H9 (cell line): ENCODE data around the gene ERC2. TPM values are rescaled to one million over a fixed set of nuclear protein-coding genes. Genes with fewer than 3 reads are reported as not detected.

Experiments
- DNase-seq: peaks from one replicate; pipeline ENCODE4 v3.0.0-alpha.2; 2017
- H2AFZ ChIP-seq: one replicate; pipeline ENCODE4 v1.6.1; 2013; ENCODE audit warnings: mild to moderate bottlenecking, low read length, control low read depth, moderate library complexity
- H2AK5ac ChIP-seq: 2 replicates; pipeline ENCODE4 v1.6.1; 2013; ENCODE audit warnings: low read length, control low read depth, mixed read lengths; ENCODE audit not compliant: insufficient read length
- H2BK120ac ChIP-seq: one replicate; pipeline ENCODE4 v1.6.1; 2013; ENCODE audit warnings: low read depth, mild to moderate bottlenecking, low read length, control low read depth, inconsistent platforms; ENCODE audit not compliant: poor library complexity, severe bottlenecking
- H2BK12ac ChIP-seq: 2 replicates; pipeline ENCODE4 v1.6.1; 2013; ENCODE audit warnings: low read length, control low read depth, mixed read lengths, low read depth; ENCODE audit not compliant: insufficient read length
- H2BK15ac ChIP-seq: 2 replicates; pipeline ENCODE4 v1.6.1; 2013; ENCODE audit warnings: low read depth, low read length, control low read depth
- H2BK20ac ChIP-seq: one replicate; pipeline ENCODE4 v1.6.1; 2013; ENCODE audit warnings: low read depth, mild to moderate bottlenecking, low read length, control low read depth, inconsistent platforms; ENCODE audit not compliant: poor library complexity, severe bottlenecking
- H2BK5ac ChIP-seq: 2 replicates; pipeline ENCODE4 v1.6.1; 2013; ENCODE audit warnings: low read length, control low read depth, mixed read lengths; ENCODE audit not compliant: insufficient read length
- H3K14ac ChIP-seq: 2 replicates; pipeline ENCODE4 v1.6.1; 2013; ENCODE audit warnings: low read length, control low read depth; ENCODE audit not compliant: insufficient read depth
- H3K18ac ChIP-seq: 2 replicates; pipeline ENCODE4 v1.6.1; 2013; ENCODE audit warnings: low read depth, mild to moderate bottlenecking, mixed read lengths, low read length, control low read depth; ENCODE audit not compliant: insufficient read length
- H3K23ac ChIP-seq: 2 replicates; pipeline ENCODE4 v1.6.1; 2013; ENCODE audit warnings: low read length, control low read depth, mixed read lengths, low read depth; ENCODE audit not compliant: insufficient read length
- H3K23me2 ChIP-seq: 2 replicates; pipeline ENCODE4 v1.6.1; 2013; ENCODE audit warnings: low read depth, mild to moderate bottlenecking, mixed read lengths, low read length, control low read depth; ENCODE audit not compliant: insufficient read length, poor library complexity, severe bottlenecking
- H3K27ac ChIP-seq: 2 replicates; pipeline ENCODE4 v1.5.1; 2013; ENCODE audit warnings: low read length, control low read depth, mixed read lengths, low read depth; ENCODE audit not compliant: insufficient read length
- H3K27me3 ChIP-seq: 2 replicates; pipeline ENCODE4 v1.6.1; 2013; ENCODE audit warnings: low read length, control low read depth, inconsistent platforms; ENCODE audit not compliant: insufficient read depth
- H3K4ac ChIP-seq: 2 replicates; pipeline ENCODE4 v1.6.1; 2013; ENCODE audit warnings: low read depth, mild to moderate bottlenecking, control low read depth, inconsistent platforms, low read length, moderate library complexity
- H3K4me1 ChIP-seq: 2 replicates; pipeline ENCODE4 v1.6.1; 2013; ENCODE audit warnings: low read length, control low read depth, inconsistent platforms; ENCODE audit not compliant: insufficient read depth
- H3K4me2 ChIP-seq: 2 replicates; pipeline ENCODE4 v1.6.1; 2013; ENCODE audit warnings: low read length, control low read depth, mixed read lengths; ENCODE audit not compliant: insufficient read length, insufficient read depth
- H3K56ac ChIP-seq: 2 replicates; pipeline ENCODE4 v1.6.1; 2013; ENCODE audit warnings: low read depth, mild to moderate bottlenecking, mixed read lengths, low read length, control low read depth; ENCODE audit not compliant: insufficient read length
- H3K79me1 ChIP-seq: 2 replicates; pipeline ENCODE4 v1.6.1; 2013; ENCODE audit warnings: low read depth, mild to moderate bottlenecking, moderate library complexity, low read length, control low read depth, inconsistent platforms; ENCODE audit not compliant: insufficient read depth, poor library complexity, severe bottlenecking
- H3K79me2 ChIP-seq: 2 replicates; pipeline ENCODE4 v1.6.1; 2013; ENCODE audit warnings: low read length, control low read depth, inconsistent platforms; ENCODE audit not compliant: insufficient read depth
- H3K9ac ChIP-seq: 2 replicates; pipeline ENCODE4 v1.6.1; 2013; ENCODE audit warnings: low read length, control low read depth, mixed read lengths; ENCODE audit not compliant: insufficient read length; ENCODE audit errors: extremely low read depth
- H3K9me3 ChIP-seq: one replicate; pipeline ENCODE4 v1.6.1; 2013; ENCODE audit warnings: low read depth, low read length, inconsistent platforms; ENCODE audit not compliant: control insufficient read depth
- H3T11ph ChIP-seq: one replicate; pipeline ENCODE4 v1.6.1; 2013; ENCODE audit warnings: mild to moderate bottlenecking, low read length, control low read depth, inconsistent platforms
- H4K20me1 ChIP-seq: one replicate; pipeline ENCODE4 v1.6.1; 2013; ENCODE audit not compliant: control insufficient read depth, insufficient read length, insufficient read depth
- H4K5ac ChIP-seq: 2 replicates; pipeline ENCODE4 v1.6.1; 2013; ENCODE audit warnings: low read depth, mild to moderate bottlenecking, mixed read lengths, low read length, control low read depth; ENCODE audit not compliant: insufficient read length
- H4K8ac ChIP-seq: replicated peaks from 2 replicates; pipeline ENCODE4 v1.6.1; 2013; ENCODE audit warnings: low read length, control low read depth, mixed read lengths, low read depth; ENCODE audit not compliant: insufficient read length
- H4K91ac ChIP-seq: 2 replicates; pipeline ENCODE4 v1.6.1; 2013; ENCODE audit warnings: low read depth, mild to moderate bottlenecking, moderate library complexity, mixed read lengths, low read length, control low read depth; ENCODE audit not compliant: insufficient read length
- H3K27ac Mint-ChIP-seq, 3 experiments: 2 replicates in 2 of 3; 3 replicates in 1 of 3; pipeline ENCODE4 v1.8.0; 2020 to 2021; ENCODE audit warnings: mixed read lengths in 3 of 3, mild to moderate bottlenecking in 1 of 3, moderate library complexity in 1 of 3
- H3K27me3 Mint-ChIP-seq: 2 replicates; pipeline ENCODE4 v1.8.0; 2021; ENCODE audit warnings: low read depth, mild to moderate bottlenecking, moderate library complexity, mixed read lengths
- H3K36me3 Mint-ChIP-seq, 3 experiments: 2 replicates in 2 of 3; 3 replicates in 1 of 3; pipeline ENCODE4 v1.8.0; 2020 to 2021; ENCODE audit warnings: low read depth in 3 of 3, mixed read lengths in 3 of 3; ENCODE audit not compliant: insufficient read depth in 1 of 3
- H3K4me1 Mint-ChIP-seq, 2 experiments: 2 replicates each; pipeline ENCODE4 v1.8.0; 2020; ENCODE audit warnings: mixed read lengths in 2 of 2
- H3K4me3 Mint-ChIP-seq, 2 experiments: 2 replicates in 1 of 2; 3 replicates in 1 of 2; pipeline ENCODE4 v1.8.0; 2020 to 2021; ENCODE audit warnings: mild to moderate bottlenecking in 2 of 2, mixed read lengths in 2 of 2, moderate library complexity in 1 of 2
- H3K9me3 Mint-ChIP-seq, 2 experiments: 2 replicates in 1 of 2; 3 replicates in 1 of 2; pipeline ENCODE4 v1.8.0; 2020; ENCODE audit warnings: mild to moderate bottlenecking in 2 of 2, mixed read lengths in 2 of 2, moderate library complexity in 1 of 2
- WGBS: extraction: QIAGEN DNeasy Blood & Tissue Kit; methylation state at CpG from one replicate; pipeline ENCODE4 v1.1.7; 2013; ENCODE audit warnings: missing lambda C conversion rate, low lambda C conversion rate, mixed read lengths; ENCODE audit not compliant: insufficient read length; ENCODE audit errors: extremely low coverage; 5-methylcytosine and 5-hydroxymethylcytosine counted together
- total RNA-seq: library from RNA; stranded (reverse); gene quantifications from 2 replicates; pipeline ENCODE4 v1.2.1, GENCODE V29; 2021
- TF ChIP-seq, protein P1 (sequence below): fragments of 200-600 bp; sonication (generic); conservative IDR thresholded peaks from 3 replicates; pipeline ENCODE4 v1.8.0; 2021; ENCODE audit warnings: antibody characterized with exemption, mild to moderate bottlenecking

ERC2 gene
- total RNA-seq, 1 experiment from 2014 or later = 15.4 TPM

DNA sequence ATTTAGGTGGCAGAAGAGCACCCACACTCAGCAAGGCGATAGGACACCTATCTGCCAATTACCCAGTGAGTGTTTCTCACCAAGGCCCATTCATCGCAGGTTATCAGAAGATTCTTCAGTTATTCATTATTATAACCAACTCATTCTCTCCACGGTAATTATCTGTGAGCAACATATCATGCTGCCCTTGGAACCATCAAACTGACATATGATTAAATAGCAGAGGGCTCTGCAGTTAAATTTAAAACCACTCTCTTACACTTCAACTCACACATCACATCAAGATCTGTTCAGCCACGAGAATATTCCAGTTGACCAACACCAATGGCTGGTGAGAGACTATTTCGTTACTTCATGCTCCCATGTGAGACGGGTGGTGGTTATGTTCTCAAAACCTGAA is 489.3 kb downstream of the ERC2 start:
- H2BK20ac ChIP-seq = no peak overlapping the region
- H3K4me1 ChIP-seq = no peaks in the 10 kb centered on the region
- H2AFZ ChIP-seq = no peak overlapping the region
- H2BK12ac ChIP-seq = no peak overlapping the region
- H3K9me3 ChIP-seq = no peaks in the 10 kb centered on the region
- H2BK15ac ChIP-seq = no peak overlapping the region
- DNase-seq = no peak
- no peak overlapping the region for H3K9ac ChIP-seq
- H3K4ac ChIP-seq = no peak overlapping the region
- no peak overlapping the region for H4K91ac ChIP-seq
- H3T11ph ChIP-seq = no peak overlapping the region
- H2BK120ac ChIP-seq = no peak overlapping the region
- no peak overlapping the region for H3K4me3 Mint-ChIP-seq
- H3K4me2 ChIP-seq = no peak overlapping the region
- H4K20me1 ChIP-seq = no peaks in the 10 kb centered on the region
- H3K18ac ChIP-seq = no peak overlapping the region
- H3K27ac ChIP-seq = no peak overlapping the region
- no peaks in the 10 kb centered on the region for H3K79me1 ChIP-seq
- H3K23ac ChIP-seq = no peak overlapping the region
- TF ChIP-seq, protein P1, sequence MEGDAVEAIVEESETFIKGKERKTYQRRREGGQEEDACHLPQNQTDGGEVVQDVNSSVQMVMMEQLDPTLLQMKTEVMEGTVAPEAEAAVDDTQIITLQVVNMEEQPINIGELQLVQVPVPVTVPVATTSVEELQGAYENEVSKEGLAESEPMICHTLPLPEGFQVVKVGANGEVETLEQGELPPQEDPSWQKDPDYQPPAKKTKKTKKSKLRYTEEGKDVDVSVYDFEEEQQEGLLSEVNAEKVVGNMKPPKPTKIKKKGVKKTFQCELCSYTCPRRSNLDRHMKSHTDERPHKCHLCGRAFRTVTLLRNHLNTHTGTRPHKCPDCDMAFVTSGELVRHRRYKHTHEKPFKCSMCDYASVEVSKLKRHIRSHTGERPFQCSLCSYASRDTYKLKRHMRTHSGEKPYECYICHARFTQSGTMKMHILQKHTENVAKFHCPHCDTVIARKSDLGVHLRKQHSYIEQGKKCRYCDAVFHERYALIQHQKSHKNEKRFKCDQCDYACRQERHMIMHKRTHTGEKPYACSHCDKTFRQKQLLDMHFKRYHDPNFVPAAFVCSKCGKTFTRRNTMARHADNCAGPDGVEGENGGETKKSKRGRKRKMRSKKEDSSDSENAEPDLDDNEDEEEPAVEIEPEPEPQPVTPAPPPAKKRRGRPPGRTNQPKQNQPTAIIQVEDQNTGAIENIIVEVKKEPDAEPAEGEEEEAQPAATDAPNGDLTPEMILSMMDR = no peak
- WGBS = no CpG with 5 or more reads among the region's 6 CpGs
- 0 out of 7 replicates have a peak, but pooled peaks cover 0 to 2% (median 0%) of the 10 kb centered on the region in 3 experiments for H3K36me3 Mint-ChIP-seq
- no peak overlapping the region for H3K14ac ChIP-seq
- no peak overlapping the region for H4K8ac ChIP-seq
- no peak overlapping the region for H3K27ac Mint-ChIP-seq
- no peaks in the 10 kb centered on the region for H3K23me2 ChIP-seq
- H3K56ac ChIP-seq = no peak overlapping the region
- H3K79me2 ChIP-seq = no peaks in the 10 kb centered on the region
- no peaks in the 10 kb centered on the region for H3K9me3 Mint-ChIP-seq
- H3K27me3 Mint-ChIP-seq = no peaks in the 10 kb centered on the region
- H2BK5ac ChIP-seq = no peak overlapping the region
- H4K5ac ChIP-seq = no peak overlapping the region
- H3K4me1 Mint-ChIP-seq = peaks cover 7 to 8% of the 10 kb centered on the region in 2 experiments
- H3K27me3 ChIP-seq = no peaks in the 10 kb centered on the region
- no peak overlapping the region for H2AK5ac ChIP-seq
